ENCODE measurements around the gene SH3BP4.

The SH3BP4 gene

GRCh38 chr2:235046589-235046988 lies 94.8 kb downstream of the SH3BP4 start:
- H3K9me3 ChIP-seq (ENCODE audit: control insufficient read depth, insufficient read depth, low read length): no peaks in the 10 kb centered on the region
- no peaks in the 10 kb centered on the region for H3F3A ChIP-seq (ENCODE audit: control insufficient read depth, insufficient read depth)
- H4K20me1 ChIP-seq (ENCODE audit: control insufficient read depth, insufficient read depth, low read depth, low read length): no peaks in the 10 kb centered on the region
- H3K79me2 ChIP-seq (ENCODE audit: control insufficient read depth, low read length): no peaks in the 10 kb centered on the region
- H3K9me2 ChIP-seq (replicated peaks; ENCODE audit: control insufficient read depth, low read length): no peaks in the 10 kb centered on the region
- TF ChIP-seq CTCF (IDR thresholded peaks at IDR 0.05; ENCODE audit: low read depth, low read length, poor library complexity, severe bottlenecking) (no peak), EZH2phosphoT487 (IDR thresholded peaks at IDR 0.05; ENCODE audit: borderline replicate concordance, low read length) (no peak)
- H3K36me3 ChIP-seq (ENCODE audit: control insufficient read depth, low read length): no peaks in the 10 kb centered on the region
- no peak overlapping the region for H3K4me3 ChIP-seq (ENCODE audit: low read length)
- no peak overlapping the region for H3K27ac ChIP-seq (ENCODE audit: low read depth, low read length)
- no peaks in the 10 kb centered on the region for H3K27me3 ChIP-seq (ENCODE audit: control insufficient read depth, low read length)
- no peak overlapping the region for H3K4me2 ChIP-seq (ENCODE audit: low read length)
- no peaks in the 10 kb centered on the region for H3K4me1 ChIP-seq (ENCODE audit: control insufficient read depth, low read length)

- no peak overlapping the region for H3K4me2 ChIP-seq (ENCODE audit: low read length)
- no peak overlapping the region for H3K27ac ChIP-seq (ENCODE audit: low read depth, low read length)
- H3K79me2 ChIP-seq (ENCODE audit: control insufficient read depth, low read length): no peaks in the 10 kb centered on the region
- H4K20me1 ChIP-seq (ENCODE audit: control insufficient read depth, insufficient read depth, low read depth, low read length): no peaks in the 10 kb centered on the region
- no peaks in the 10 kb centered on the region for H3K36me3 ChIP-seq (ENCODE audit: control insufficient read depth, low read length)
- H3K4me3 ChIP-seq (ENCODE audit: low read length): no peak overlapping the region
- H3F3A ChIP-seq (ENCODE audit: control insufficient read depth, insufficient read depth): no peaks in the 10 kb centered on the region
- no peaks in the 10 kb centered on the region for H3K9me3 ChIP-seq (ENCODE audit: control insufficient read depth, insufficient read depth, low read length)
- no peaks in the 10 kb centered on the region for H3K27me3 ChIP-seq (ENCODE audit: control insufficient read depth, low read length)
- no peaks in the 10 kb centered on the region for H3K9me2 ChIP-seq (replicated peaks; ENCODE audit: control insufficient read depth, low read length)
- no peaks in the 10 kb centered on the region for H3K4me1 ChIP-seq (ENCODE audit: control insufficient read depth, low read length)
- TF ChIP-seq EZH2phosphoT487 (IDR thresholded peaks at IDR 0.05; ENCODE audit: borderline replicate concordance, low read length) (no peak), CTCF (IDR thresholded peaks at IDR 0.05; ENCODE audit: low read depth, low read length, poor library complexity, severe bottlenecking) (no peak)
Measured at GRCh38 chr2:235047171-235048160, 95.6 kb downstream of the SH3BP4 start.

- no peaks in the 10 kb centered on the region for H4K20me1 ChIP-seq (ENCODE audit: control insufficient read depth, insufficient read depth, low read depth, low read length)
- no peaks in the 10 kb centered on the region for H3K4me1 ChIP-seq (ENCODE audit: control insufficient read depth, low read length)
- no peak overlapping the region for H3K4me2 ChIP-seq (ENCODE audit: low read length)
- TF ChIP-seq CTCF (IDR thresholded peaks at IDR 0.05; ENCODE audit: low read depth, low read length, poor library complexity, severe bottlenecking) (no peak), EZH2phosphoT487 (IDR thresholded peaks at IDR 0.05; ENCODE audit: borderline replicate concordance, low read length) (no peak)
- H3K79me2 ChIP-seq (ENCODE audit: control insufficient read depth, low read length): no peaks in the 10 kb centered on the region
- H3K27ac ChIP-seq (ENCODE audit: low read depth, low read length): no peak overlapping the region
- no peaks in the 10 kb centered on the region for H3K36me3 ChIP-seq (ENCODE audit: control insufficient read depth, low read length)
- no peaks in the 10 kb centered on the region for H3F3A ChIP-seq (ENCODE audit: control insufficient read depth, insufficient read depth)
- H3K9me2 ChIP-seq (replicated peaks; ENCODE audit: control insufficient read depth, low read length): no peaks in the 10 kb centered on the region
- no peaks in the 10 kb centered on the region for H3K9me3 ChIP-seq (ENCODE audit: control insufficient read depth, insufficient read depth, low read length)
- H3K27me3 ChIP-seq (ENCODE audit: control insufficient read depth, low read length): no peaks in the 10 kb centered on the region
- H3K4me3 ChIP-seq (ENCODE audit: low read length): no peak overlapping the region
Measured at GRCh38 chr2:235048549-235048948, 96.7 kb downstream of the SH3BP4 start.
